GM19455 (cell line): Measurements from ENCODE around the gene TLR7.

ENCODE experiments used
- ATAC-seq: cut with Tn5 transposase; IDR thresholded peaks from one replicate; pipeline ENCODE4 v1.9.1; 2021; ENCODE audit not compliant: unreplicated experiment

The TLR7 gene

GRCh38 chrX:12922599-12922919 lies 55.7 kb downstream of the TLR7 start:
- ATAC-seq = no peak

DNA sequence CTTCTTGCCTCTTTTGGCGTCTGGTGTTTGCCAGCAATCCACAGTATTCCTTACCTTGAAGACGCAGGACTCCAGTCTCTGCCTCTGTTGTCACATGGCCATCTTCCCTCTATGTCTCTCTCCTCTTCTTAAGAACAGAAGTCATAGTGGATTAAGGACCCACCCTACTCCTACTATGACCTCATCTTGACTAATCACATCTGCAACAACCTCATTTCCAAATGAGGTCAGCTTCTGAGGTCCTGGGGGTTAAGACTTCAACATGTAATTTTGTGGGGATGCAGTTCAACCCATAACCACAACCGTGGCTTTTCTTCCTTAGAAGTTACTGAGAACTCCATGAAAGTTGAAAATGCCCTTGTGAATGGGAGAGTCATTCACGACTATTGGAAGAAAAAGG lies 62.8 kb downstream of the TLR7 start:
- ATAC-seq = no peak

- ATAC-seq = no peak
These were observed 63.3 kb downstream of the TLR7 start for GRCh38 chrX:12930150-12930549.

DNA sequence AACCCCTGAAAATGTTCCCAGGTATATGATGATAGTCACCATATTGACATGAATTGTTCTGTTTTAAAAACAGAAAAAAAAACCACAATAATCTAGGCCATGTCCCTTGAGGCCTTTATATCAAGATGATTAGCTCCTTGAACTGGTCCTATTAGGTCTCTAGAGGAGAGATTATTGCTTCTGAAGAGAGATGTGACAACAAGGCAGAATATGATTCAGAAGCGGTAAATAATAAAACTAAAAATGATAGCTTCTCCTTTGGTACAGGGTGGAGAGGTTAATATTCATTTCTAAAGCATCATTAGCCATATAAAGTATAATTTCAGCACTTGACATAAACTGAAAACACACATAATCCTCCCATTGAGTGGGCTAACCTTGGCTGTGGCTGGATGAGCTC lies 65.4 kb downstream of the TLR7 start:
- ATAC-seq = no peak

DNA sequence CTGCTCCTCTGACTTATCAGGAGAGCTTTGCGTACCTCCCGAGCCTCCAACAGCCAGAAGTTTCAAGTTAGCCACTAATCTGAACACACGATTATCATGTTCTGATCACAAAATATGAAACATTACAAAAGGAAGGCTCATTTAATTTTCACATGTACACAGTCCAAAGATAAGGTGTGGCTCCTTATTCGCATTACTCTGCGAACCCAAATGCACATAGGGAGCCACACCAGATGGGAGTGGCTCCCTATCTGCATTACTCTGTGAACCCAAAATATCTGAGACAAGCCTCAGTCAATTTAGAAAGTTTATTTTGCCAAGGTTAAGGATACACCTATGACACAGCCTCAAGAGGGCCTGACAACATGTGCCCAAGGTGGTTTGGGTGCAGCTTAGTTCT lies 68.0 kb downstream of the TLR7 start:
- no peak for ATAC-seq

- no peak for ATAC-seq
These were observed 70.1 kb downstream of the TLR7 start for GRCh38 chrX:12936947-12937346.
